Sigmoid colon (tissue), 7 donors: ENCODE measurements around the gene OLFML2B. TPM values are rescaled to one million over a fixed set of nuclear protein-coding genes. Genes with fewer than 3 reads are reported as not detected.

ENCODE experiments used
- DNase-seq: peaks from one replicate; pipeline ENCODE4 v3.0.0-alpha.2; 2019
- H3K27ac ChIP-seq, 4 donors: fragments of 200-600 bp; sonication (generic); one replicate each; pipeline ENCODE4 v1.5.1; 2016 to 2019; ENCODE audit warnings: mild to moderate bottlenecking in 1 of 4
- H3K27me3 ChIP-seq, 3 donors: fragments of 200-600 bp; sonication (generic); one replicate each; pipeline ENCODE4 v1.5.1; 2019; ENCODE audit warnings: mild to moderate bottlenecking in 1 of 3
- H3K36me3 ChIP-seq, 4 donors: fragments of 200-600 bp; sonication (generic); one replicate each; pipeline ENCODE4 v1.5.1; 2016 to 2019
- H3K4me1 ChIP-seq, 4 donors: fragments of 200-600 bp; sonication (generic); one replicate each; pipeline ENCODE4 v1.5.1; 2017 to 2019
- H3K4me3 ChIP-seq, 4 donors: fragments of 200-600 bp; sonication (generic); one replicate each; pipeline ENCODE4 v1.5.1; 2017 to 2019; ENCODE audit warnings: mild to moderate bottlenecking in 2 of 4, moderate library complexity in 1 of 4
- H3K9me3 ChIP-seq, 4 donors: fragments of 200-600 bp in 3 of 4; sonication (generic) in 3 of 4; one replicate each; pipeline versions ENCODE4 v1.5.1 to v1.6.1; 2013 to 2019
- CTCF ChIP-seq, 4 experiments: fragments of 450-650 bp in 3 of 4; fragments of 200-600 bp in 1 of 4; IDR thresholded peaks; one replicate each; pipeline ENCODE4 v1.5.1; 2016 to 2019; ENCODE audit warnings: antibody characterized with exemption in 4 of 4, mild to moderate bottlenecking in 3 of 4, moderate library complexity in 2 of 4
- EP300 ChIP-seq, 4 donors: sonication (generic); formaldehyde crosslinking; IDR thresholded peaks; one replicate each; pipeline ENCODE4 v1.6.1; 2017; ENCODE audit warnings: antibody characterized with exemption in 4 of 4
- POLR2A ChIP-seq, 2 donors: fragments of 450-650 bp; IDR thresholded peaks; one replicate each; pipeline ENCODE4 v1.6.1; 2016; ENCODE audit warnings: antibody characterized with exemption in 2 of 2, mild to moderate bottlenecking in 2 of 2, moderate library complexity in 2 of 2
- POLR2AphosphoS5 ChIP-seq, 4 donors: sonication (generic); formaldehyde crosslinking; IDR thresholded peaks; one replicate each; pipeline ENCODE4 v1.6.1; 2017; ENCODE audit warnings: antibody characterized with exemption in 4 of 4
- WGBS, 2 donors: extraction: QIAGEN DNeasy Blood & Tissue Kit; methylation state at CpG; one replicate each; pipeline ENCODE4 v1.1.7; 2013; 5-methylcytosine and 5-hydroxymethylcytosine counted together
- intact Hi-C: fragments of 100-400 bp; cut with DNase I; formaldehyde crosslinking; loops from one replicate; pipeline ENCODE4 v1.15.1; 2023
- polyA plus RNA-seq, 3 donors: library from polyadenylated mRNA; stranded (reverse); fragments of 200-250 nt; gene quantifications; one replicate each; pipeline ENCODE4 v1.2.3, GENCODE V29; 2013
- total RNA-seq, 4 donors: library from RNA; depleted of rRNA; stranded (reverse); fragments of >200 nt; gene quantifications; one replicate each; pipeline ENCODE4 v1.1.0, GENCODE V29; 2016
- donor health status: healthy with polysubstance abuse.
- donor health status: Bipolar disorder and iron deficiency.
- donor health status: healthy.

The OLFML2B gene
- total and polyA plus RNA-seq, 7 donors: 1.2 to 27.4 (median 14.3) TPM

- Histone ChIP-seq H3K9me3 (no peaks in the 10 kb centered on the region), H3K4me3 (no peak overlapping the region), H3K4me1 (no peaks in the 10 kb centered on the region), H3K27ac (no peak overlapping the region), H3K36me3 (no peaks in the 10 kb centered on the region), H3K27me3 (no peaks in the 10 kb centered on the region)
- 94 to 96% methylated on average over 2 of the region's 2 CpGs for WGBS, 2 donors
- intact Hi-C loops: no loop called here
- no peak for DNase-seq
- TF ChIP-seq CTCF (IDR thresholded peaks at IDR 0.05) (no peak), POLR2AphosphoS5 (IDR thresholded peaks at IDR 0.05) (no peak), EP300 (IDR thresholded peaks at IDR 0.05) (no peak), POLR2A (IDR thresholded peaks at IDR 0.05) (no peak)
These were observed 86.9 kb downstream of the OLFML2B start for GRCh38 chr1:161936786-161937185.

DNA sequence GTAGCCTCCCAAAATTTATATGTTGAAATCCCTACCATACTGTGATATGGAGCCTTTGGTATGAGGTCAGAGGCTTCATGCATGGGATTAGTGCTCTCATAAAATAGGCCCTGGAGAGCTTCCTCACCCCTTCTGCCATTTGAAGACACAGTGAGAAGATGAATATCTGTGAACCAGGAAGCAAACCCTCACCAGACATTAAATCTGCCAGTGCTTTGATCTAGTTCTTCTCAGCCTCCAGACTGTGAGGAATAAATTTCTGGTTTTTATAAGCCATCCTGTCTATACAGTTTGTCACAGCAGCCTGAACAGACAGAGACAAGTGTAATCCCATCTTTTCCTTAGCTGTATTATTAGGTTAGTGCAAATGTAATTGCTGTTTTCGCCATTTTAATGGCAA lies 88.4 kb downstream of the OLFML2B start:
- Histone ChIP-seq H3K9me3 (no peaks in the 10 kb centered on the region), H3K4me3 (no peak overlapping the region), H3K4me1 (peaks cover 0 to 6% (median 3%) of the 10 kb centered on the region in 4 donors), H3K27me3 (no peaks in the 10 kb centered on the region), H3K27ac (no peak overlapping the region), H3K36me3 (no peaks in the 10 kb centered on the region)
- TF ChIP-seq EP300 (IDR thresholded peaks at IDR 0.05) (no peak), POLR2A (IDR thresholded peaks at IDR 0.05) (no peak), POLR2AphosphoS5 (IDR thresholded peaks at IDR 0.05) (no peak), CTCF (IDR thresholded peaks at IDR 0.05) (no peak)
- no peak for DNase-seq
- 95 to 100% methylated on average over 1 of the region's 1 CpG for WGBS, 2 donors
- intact Hi-C loops: no loop called here

- peaks cover 0 to 20% (median 13%) of the 10 kb centered on the region in 4 donors for H3K4me1 ChIP-seq
- no peak overlapping the region for H3K4me3 ChIP-seq
- intact Hi-C loops: no loop called here
- WGBS, 2 donors: 62 to 83% methylated on average over 6 of the region's 6 CpGs
- H3K36me3 ChIP-seq: no peaks in the 10 kb centered on the region
- H3K27ac ChIP-seq: no peak overlapping the region
- no peak for DNase-seq
- no peaks in the 10 kb centered on the region for H3K9me3 ChIP-seq
- TF ChIP-seq POLR2A (IDR thresholded peaks at IDR 0.05) (no peak), EP300 (IDR thresholded peaks at IDR 0.05) (no peak), CTCF (IDR thresholded peaks at IDR 0.05) (no peak), POLR2AphosphoS5 (IDR thresholded peaks at IDR 0.05) (no peak)
- H3K27me3 ChIP-seq: no peaks in the 10 kb centered on the region
These were observed 89.8 kb downstream of the OLFML2B start for GRCh38 chr1:161933592-161934588.

Other genes with a start within 250 kb of the OLFML2B start
- 10 to 100 TPM in 1 of 4 donors, 1 to 10 TPM in 3; 4.6 to 11.9 (median 7.2) TPM for gene NOS1AP, start 45.8 kb upstream of the OLFML2B start, total RNA-seq
- 1 to 10 TPM; 1.2 to 3.5 (median 3.1) TPM for gene NOS1AP, start 45.8 kb upstream of the OLFML2B start, polyA plus RNA-seq